Choroid plexus epithelial cell (primary cell): ENCODE results near the gene DIPK1B.

Experiments used
- DNase-seq: peaks from one replicate; pipeline ENCODE4 v3.0.0-alpha.2; 2010; ENCODE audit warnings: low read depth
- H3K4me3 ChIP-seq: 2 replicates; pipeline ENCODE4 v1.5.1; 2011; ENCODE audit warnings: low read depth, mild to moderate bottlenecking, control low read depth, low read length, moderate library complexity
- TF ChIP-seq, protein P1 (sequence below): conservative IDR thresholded peaks from 2 replicates; pipeline ENCODE4 v1.5.1; 2011; ENCODE audit warnings: low read depth, mild to moderate bottlenecking, control low read depth, inconsistent platforms, low read length, moderate library complexity

DIPK1B gene

DNA sequence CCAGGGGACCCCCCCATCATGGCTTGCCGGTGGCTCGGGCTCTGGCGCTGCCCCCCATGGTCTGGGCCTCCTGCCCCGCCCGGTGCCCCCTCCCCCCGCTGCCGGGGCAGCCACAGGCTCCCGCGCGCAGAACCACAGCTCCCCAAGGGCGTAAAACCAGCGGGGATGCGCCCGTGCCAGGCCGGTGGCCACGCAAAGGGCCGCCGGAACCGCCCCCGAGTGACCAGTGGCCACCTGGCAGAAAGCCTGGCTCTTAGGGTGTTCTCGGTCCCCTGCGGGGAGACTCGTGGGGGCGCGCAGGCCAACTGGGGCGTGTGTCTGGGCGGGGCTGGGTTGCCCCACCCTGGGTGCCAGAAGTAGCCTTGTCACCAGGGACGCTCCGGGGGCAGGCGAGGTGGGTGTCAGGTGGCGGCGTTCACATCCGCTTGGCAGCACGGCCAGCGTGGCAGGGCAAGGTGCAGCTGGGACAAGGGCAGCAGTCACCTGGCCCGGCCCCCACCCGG lies 24.6 kb upstream of the DIPK1B start:
- TF ChIP-seq, protein P1, sequence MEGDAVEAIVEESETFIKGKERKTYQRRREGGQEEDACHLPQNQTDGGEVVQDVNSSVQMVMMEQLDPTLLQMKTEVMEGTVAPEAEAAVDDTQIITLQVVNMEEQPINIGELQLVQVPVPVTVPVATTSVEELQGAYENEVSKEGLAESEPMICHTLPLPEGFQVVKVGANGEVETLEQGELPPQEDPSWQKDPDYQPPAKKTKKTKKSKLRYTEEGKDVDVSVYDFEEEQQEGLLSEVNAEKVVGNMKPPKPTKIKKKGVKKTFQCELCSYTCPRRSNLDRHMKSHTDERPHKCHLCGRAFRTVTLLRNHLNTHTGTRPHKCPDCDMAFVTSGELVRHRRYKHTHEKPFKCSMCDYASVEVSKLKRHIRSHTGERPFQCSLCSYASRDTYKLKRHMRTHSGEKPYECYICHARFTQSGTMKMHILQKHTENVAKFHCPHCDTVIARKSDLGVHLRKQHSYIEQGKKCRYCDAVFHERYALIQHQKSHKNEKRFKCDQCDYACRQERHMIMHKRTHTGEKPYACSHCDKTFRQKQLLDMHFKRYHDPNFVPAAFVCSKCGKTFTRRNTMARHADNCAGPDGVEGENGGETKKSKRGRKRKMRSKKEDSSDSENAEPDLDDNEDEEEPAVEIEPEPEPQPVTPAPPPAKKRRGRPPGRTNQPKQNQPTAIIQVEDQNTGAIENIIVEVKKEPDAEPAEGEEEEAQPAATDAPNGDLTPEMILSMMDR: no peak
- no peak for DNase-seq
- no peak overlapping the region for H3K4me3 ChIP-seq

DNA sequence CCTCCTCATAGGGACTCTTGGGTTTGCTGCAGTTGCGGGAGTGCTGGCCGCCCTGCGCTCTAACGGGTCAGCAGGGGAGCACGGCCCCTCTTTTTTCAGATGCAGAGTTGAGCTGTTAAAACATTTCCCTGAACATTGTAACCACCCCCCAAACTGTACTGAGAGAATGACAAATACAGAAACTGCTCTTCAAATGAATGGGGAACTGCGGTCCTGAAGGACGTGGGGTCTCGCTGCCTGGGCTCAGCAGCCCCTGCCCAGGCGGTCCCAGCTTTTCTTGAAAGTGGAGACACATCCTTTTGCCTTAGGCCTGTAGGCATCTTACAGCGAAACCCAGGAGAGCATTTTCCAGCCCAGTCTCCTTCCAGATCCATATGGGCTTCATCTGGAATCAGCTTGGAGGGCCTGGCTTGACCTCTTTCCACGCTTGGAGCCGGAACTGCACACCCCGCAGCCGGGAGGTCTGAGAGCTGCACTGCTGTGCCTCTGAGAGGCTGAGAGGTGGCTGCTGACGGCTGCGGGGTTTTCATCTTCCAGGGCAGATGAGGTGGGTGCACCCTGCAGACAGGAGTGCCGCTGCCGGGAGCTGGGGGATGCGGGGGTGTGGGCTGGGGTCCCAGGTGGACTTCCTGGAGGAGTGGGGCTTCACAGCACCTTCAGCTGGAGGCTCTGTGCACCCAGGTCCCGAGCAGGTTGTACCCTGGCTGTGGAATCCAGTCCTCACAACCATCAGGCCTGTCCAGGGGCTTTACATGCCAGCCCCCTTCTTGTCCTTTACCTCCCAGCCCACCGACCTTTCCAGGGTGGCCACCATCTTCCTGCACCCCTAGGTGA lies 23.9 kb upstream of the DIPK1B start:
- H3K4me3 ChIP-seq: no peak overlapping the region
- no peak for DNase-seq
- TF ChIP-seq, protein P1: no peak

DNA sequence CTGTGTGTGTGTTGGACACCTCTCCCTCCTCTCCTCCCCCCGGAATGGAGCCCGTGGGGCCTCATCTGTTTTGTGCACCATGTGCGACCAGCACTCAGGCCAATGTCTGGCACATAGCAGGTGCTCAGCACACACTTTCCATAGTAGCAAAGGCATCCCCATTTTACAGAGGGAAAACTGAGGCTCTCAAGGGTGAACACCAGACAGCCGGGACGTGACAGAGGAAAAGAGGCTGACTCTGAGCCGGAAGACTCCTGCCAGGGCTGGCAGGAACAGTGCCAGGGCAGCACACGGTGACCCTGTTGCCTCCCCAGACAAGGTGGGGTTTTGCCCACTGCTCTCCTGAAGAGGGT lies 23.3 kb upstream of the DIPK1B start:
- no peak overlapping the region for H3K4me3 ChIP-seq
- TF ChIP-seq, protein P1: no peak
- no peak for DNase-seq

DNA sequence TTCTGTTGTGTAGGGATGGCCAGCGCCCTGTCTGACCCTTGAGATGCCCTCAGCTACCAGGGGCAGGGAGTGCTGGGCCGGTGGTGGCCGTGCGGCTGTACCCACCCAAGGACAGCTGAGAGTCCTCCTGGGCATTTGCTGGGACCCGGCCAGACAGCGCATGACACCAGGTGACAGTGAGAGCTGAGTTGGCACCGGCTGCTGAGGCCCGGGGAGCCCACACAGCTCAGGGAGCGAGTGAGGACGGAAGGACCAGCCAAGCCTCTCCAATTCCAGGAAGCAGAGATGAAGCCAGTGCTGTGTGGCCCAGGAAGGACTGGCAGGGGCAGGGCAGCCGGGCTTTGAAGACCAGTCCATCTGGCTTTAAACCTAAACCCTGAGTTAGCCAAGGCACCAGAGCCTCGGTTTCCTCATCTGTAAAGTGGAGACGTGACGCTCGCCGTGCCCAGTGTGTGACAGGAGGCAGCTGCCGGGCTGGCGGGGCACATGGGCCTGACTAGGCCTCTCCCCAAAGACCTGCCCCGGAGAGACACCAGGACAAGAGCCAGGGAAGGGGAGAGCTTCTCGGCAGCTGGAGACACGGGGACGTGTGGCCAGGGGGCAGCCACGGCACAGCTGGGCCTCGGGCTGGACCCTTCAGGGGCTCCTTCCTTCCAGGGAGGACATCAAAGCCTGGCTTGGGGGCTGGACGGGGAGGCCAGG lies 22.1 kb upstream of the DIPK1B start:
- DNase-seq: no peak
- no peak overlapping the region for H3K4me3 ChIP-seq
- TF ChIP-seq, protein P1: no peak

DNA sequence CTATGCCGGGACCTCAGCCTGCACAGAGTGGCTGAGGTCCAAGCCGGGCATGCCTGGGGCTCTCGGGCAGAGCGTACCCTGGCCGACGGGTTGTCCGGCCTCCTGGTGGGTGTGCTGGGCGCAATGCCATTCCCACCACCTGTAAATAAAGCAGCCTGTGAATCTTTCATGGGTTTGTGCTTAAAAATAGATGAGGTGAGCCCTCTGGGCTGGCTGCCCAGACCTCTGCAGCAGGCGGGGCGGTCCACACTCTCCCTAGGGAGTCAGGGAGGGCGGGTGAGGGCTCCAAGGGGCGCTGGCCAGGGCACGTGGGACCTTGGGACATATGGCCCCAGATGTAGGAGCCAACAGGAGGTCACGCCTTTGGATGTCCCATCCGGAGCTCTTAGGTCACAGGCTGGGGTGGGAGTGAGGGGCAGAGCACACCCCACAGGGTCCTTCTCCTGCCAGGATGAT lies 21.5 kb upstream of the DIPK1B start:
- TF ChIP-seq, protein P1: no peak
- DNase-seq: peak; percentile 20
- H3K4me3 ChIP-seq: no peak overlapping the region

DNA sequence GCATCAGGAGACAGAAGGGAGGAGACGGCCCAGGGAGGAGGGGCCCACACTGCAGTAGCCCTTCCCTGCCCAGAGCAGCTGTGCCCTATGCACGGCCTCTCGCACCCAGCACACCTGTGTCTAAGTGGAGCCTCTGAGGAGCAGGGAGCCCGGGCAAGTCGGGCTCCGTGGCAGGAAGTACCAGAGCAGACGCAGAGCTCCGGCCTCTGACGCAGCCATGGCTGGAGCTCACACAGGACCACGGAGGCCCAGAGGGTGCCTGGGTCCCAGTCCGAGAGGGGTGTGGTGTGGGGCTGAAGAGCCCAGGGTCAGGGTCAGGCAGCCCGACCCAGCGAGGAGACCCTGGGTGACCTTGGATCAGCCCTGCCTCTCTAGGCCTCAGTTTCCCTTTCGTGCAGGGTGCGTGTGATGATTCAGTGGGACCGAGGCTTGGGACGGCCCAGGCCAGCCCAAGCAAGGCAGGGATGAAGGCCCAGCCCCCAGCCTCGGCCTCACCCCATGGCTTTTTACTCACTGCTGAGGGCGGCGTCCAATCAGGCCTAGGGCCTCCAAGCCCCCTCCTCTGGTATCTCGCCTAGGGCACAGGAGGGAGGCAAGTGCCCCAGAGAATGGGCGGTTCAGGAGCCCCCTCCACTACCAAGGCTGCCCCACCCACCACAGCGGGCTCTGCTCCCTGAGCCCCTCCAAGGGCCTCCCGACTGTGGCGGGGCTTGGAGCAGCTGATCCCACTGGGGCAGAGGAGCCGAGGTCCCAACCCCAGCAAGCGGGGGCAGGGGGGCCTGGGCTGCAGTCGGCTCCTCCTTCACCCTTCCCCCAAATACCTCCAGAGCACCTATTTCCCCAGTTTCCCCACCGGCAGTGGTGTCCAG lies 20.8 kb upstream of the DIPK1B start:
- no peak overlapping the region for H3K4me3 ChIP-seq
- DNase-seq: no peak
- TF ChIP-seq, protein P1: no peak
